Measurements from ENCODE around the gene ODF2.

The ODF2 gene

GRCh38 chr9:128481561-128481960 is 25.8 kb downstream of the ODF2 start:
- DNase-seq (ENCODE audit: low spot score), result no peak
- no peaks in the 10 kb centered on the region for H3K27me3 ChIP-seq (ENCODE audit: insufficient read depth, poor library complexity, severe bottlenecking)
- ATAC-seq (ENCODE audit: low read depth), result no peak
- H3K27ac ChIP-seq (ENCODE audit: poor library complexity, severe bottlenecking), result no peak overlapping the region
- no peaks in the 10 kb centered on the region for H3K9me3 ChIP-seq (ENCODE audit: severe bottlenecking)
- peaks cover 76% of the 10 kb centered on the region for H3K36me3 ChIP-seq (ENCODE audit: low read depth)
- no peaks in the 10 kb centered on the region for H3K4me1 ChIP-seq (ENCODE audit: insufficient read depth, poor library complexity, severe bottlenecking)
- no peak for TF ChIP-seq CTCF (IDR thresholded peaks at IDR 0.05; ENCODE audit: poor library complexity, severe bottlenecking)
- H3K4me3 ChIP-seq (ENCODE audit: severe bottlenecking), result no peak overlapping the region

- no peak overlapping the region for H3K4me3 ChIP-seq (ENCODE audit: severe bottlenecking)
- no peaks in the 10 kb centered on the region for H3K9me3 ChIP-seq (ENCODE audit: severe bottlenecking)
- H3K27ac ChIP-seq (ENCODE audit: poor library complexity, severe bottlenecking), result no peak overlapping the region
- ATAC-seq (ENCODE audit: low read depth), result no peak
- no peak for TF ChIP-seq CTCF (IDR thresholded peaks at IDR 0.05; ENCODE audit: poor library complexity, severe bottlenecking)
- no peaks in the 10 kb centered on the region for H3K27me3 ChIP-seq (ENCODE audit: insufficient read depth, poor library complexity, severe bottlenecking)
- peaks cover 82% of the 10 kb centered on the region for H3K36me3 ChIP-seq (ENCODE audit: low read depth)
- no peak for DNase-seq (ENCODE audit: low spot score)
- no peaks in the 10 kb centered on the region for H3K4me1 ChIP-seq (ENCODE audit: insufficient read depth, poor library complexity, severe bottlenecking)
Observed at GRCh38 chr9:128482186-128482585, 26.4 kb downstream of the ODF2 start.

GRCh38 chr9:128484686-128485413 is 29.0 kb downstream of the ODF2 start:
- H3K27ac ChIP-seq (ENCODE audit: poor library complexity, severe bottlenecking), result no peak overlapping the region
- no peaks in the 10 kb centered on the region for H3K27me3 ChIP-seq (ENCODE audit: insufficient read depth, poor library complexity, severe bottlenecking)
- ATAC-seq (ENCODE audit: low read depth) (no peak), DNase-seq (ENCODE audit: low spot score) (no peak)
- no peak overlapping the region for H3K4me3 ChIP-seq (ENCODE audit: severe bottlenecking)
- H3K9me3 ChIP-seq (ENCODE audit: severe bottlenecking), result no peaks in the 10 kb centered on the region
- TF ChIP-seq CTCF (IDR thresholded peaks at IDR 0.05; ENCODE audit: poor library complexity, severe bottlenecking), result no peak
- peaks cover 82% of the 10 kb centered on the region for H3K36me3 ChIP-seq (ENCODE audit: low read depth)
- no peaks in the 10 kb centered on the region for H3K4me1 ChIP-seq (ENCODE audit: insufficient read depth, poor library complexity, severe bottlenecking)

GRCh38 chr9:128485414-128485855 is 29.6 kb downstream of the ODF2 start:
- Histone ChIP-seq H3K4me3 (ENCODE audit: severe bottlenecking) (no peak overlapping the region), H3K9me3 (ENCODE audit: severe bottlenecking) (no peaks in the 10 kb centered on the region), H3K36me3 (ENCODE audit: low read depth) (peaks cover 79% of the 10 kb centered on the region), H3K27me3 (ENCODE audit: insufficient read depth, poor library complexity, severe bottlenecking) (no peaks in the 10 kb centered on the region), H3K27ac (ENCODE audit: poor library complexity, severe bottlenecking) (no peak overlapping the region), H3K4me1 (ENCODE audit: insufficient read depth, poor library complexity, severe bottlenecking) (no peaks in the 10 kb centered on the region)
- TF ChIP-seq CTCF (IDR thresholded peaks at IDR 0.05; ENCODE audit: poor library complexity, severe bottlenecking), result no peak
- ATAC-seq (ENCODE audit: low read depth) (no peak), DNase-seq (ENCODE audit: low spot score) (no peak)

- Histone ChIP-seq H3K36me3 (ENCODE audit: low read depth) (peaks cover 79% of the 10 kb centered on the region), H3K4me1 (ENCODE audit: insufficient read depth, poor library complexity, severe bottlenecking) (no peaks in the 10 kb centered on the region), H3K27me3 (ENCODE audit: insufficient read depth, poor library complexity, severe bottlenecking) (no peaks in the 10 kb centered on the region), H3K27ac (ENCODE audit: poor library complexity, severe bottlenecking) (no peak overlapping the region), H3K9me3 (ENCODE audit: severe bottlenecking) (no peaks in the 10 kb centered on the region), H3K4me3 (ENCODE audit: severe bottlenecking) (no peak overlapping the region)
- ATAC-seq (ENCODE audit: low read depth) (no peak), DNase-seq (ENCODE audit: low spot score) (no peak)
- TF ChIP-seq CTCF (IDR thresholded peaks at IDR 0.05; ENCODE audit: poor library complexity, severe bottlenecking), result no peak
Observed at GRCh38 chr9:128486201-128486600, 30.4 kb downstream of the ODF2 start.

Data from RWPE2 (cell line).